HG02938 (cell line): ENCODE results near the gene SPACA4.

Experiments
- ATAC-seq: cut with Tn5 transposase; IDR thresholded peaks from one replicate; pipeline ENCODE4 v1.9.1; 2021; ENCODE audit warnings: mild to moderate bottlenecking, moderate library complexity; ENCODE audit not compliant: unreplicated experiment

SPACA4 gene

GRCh38 chr19:48596679-48597465 lies 9.7 kb upstream of the SPACA4 start:
- ATAC-seq = no peak

GRCh38 chr19:48598996-48599700 lies 7.4 kb upstream of the SPACA4 start:
- ATAC-seq = no peak

DNA sequence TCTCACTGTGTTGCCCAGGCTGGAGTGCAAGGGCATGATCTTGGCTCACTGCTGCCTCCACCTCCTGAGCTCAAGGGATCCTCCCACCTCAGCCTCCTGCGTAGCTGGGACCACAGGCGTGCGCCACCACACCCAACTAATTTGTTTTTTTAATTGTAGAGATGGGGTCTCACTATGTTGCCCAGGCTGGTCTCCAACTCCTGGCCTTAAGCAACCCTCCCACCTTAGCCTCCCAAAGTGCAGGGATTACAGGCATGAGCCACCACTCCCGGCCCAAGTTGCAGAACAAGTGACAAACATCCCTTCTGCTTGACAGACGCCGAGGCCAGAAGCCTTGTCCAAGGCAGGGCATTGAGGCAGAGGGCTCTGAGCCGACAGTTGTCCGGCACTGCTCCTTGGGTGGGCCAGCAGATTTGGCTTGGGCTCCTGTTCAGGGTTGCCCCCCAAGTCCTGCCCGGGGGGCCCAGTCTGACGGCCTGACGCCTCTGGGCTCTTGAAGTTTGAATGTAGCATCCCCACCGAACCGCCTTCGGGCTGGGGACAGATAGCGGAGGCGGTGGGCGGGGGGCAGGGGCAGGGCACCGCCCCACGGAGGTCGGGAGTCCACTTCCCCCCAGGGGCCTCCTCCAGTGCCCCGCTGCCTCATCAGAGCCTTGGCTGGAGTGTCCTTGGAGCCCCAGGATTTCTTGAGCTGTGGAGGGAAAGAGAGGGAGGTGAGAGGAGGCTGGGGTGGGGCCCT lies 5.7 kb upstream of the SPACA4 start:
- no peak for ATAC-seq

DNA sequence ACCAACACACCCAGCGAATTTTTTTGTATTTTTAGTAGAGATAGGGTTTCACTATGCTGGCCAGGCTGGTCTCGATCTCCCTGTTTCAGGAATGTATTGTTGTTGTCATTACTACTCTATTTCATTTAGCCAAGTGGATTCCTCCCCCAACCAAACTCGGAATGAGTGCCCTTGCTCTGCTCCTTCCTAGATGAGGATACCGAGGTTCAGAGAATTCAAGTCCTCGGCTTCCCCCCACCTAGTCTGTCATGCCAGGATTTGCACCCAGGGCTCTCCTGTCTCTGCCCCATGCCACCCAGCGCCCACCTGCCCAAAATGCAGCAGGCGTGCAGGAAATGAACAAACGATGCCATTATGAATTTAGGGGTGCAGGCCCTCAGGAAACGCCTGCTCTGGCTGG lies 3.5 kb upstream of the SPACA4 start:
- ATAC-seq = no peak

- ATAC-seq = no peak
These were observed 3.1 kb upstream of the SPACA4 start for GRCh38 chr19:48603449-48603848.

- ATAC-seq = no peak
These were observed 2.7 kb upstream of the SPACA4 start for GRCh38 chr19:48603850-48604249.

- ATAC-seq = no peak
These were observed 815 bp downstream of the SPACA4 start for GRCh38 chr19:48607359-48607755.

GRCh38 chr19:48608798-48609263 lies 2.3 kb downstream of the SPACA4 start:
- ATAC-seq = no peak

DNA sequence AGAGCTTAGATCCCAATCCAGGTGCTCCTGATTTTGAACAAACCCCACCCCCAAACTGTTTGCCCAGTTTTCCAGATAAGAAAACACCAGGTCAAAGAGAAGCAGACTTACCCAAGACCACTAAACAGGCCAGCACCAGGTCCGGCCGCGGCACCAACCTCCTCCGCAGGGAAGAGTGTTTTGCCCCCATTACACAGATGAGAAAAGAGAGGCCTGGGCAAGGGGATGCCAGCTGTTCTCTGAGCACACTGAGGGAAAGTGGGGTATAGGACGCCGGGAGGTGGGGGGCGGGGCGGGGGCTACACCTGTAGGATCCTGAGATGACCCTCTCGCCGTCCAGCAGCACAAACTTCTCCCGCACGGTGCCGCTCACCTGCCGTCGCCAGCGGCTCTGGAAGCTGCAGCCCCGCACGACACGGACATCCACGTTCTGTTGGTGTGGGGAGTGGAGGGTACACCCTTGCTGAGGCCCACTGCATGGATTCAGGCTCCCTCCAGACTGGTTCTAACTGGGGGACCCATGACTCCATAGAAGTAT lies 3.1 kb downstream of the SPACA4 start:
- ATAC-seq = no peak

GRCh38 chr19:48611872-48612271 lies 5.3 kb downstream of the SPACA4 start:
- ATAC-seq = no peak

GRCh38 chr19:48613024-48613851 lies 6.7 kb downstream of the SPACA4 start:
- no peak for ATAC-seq

DNA sequence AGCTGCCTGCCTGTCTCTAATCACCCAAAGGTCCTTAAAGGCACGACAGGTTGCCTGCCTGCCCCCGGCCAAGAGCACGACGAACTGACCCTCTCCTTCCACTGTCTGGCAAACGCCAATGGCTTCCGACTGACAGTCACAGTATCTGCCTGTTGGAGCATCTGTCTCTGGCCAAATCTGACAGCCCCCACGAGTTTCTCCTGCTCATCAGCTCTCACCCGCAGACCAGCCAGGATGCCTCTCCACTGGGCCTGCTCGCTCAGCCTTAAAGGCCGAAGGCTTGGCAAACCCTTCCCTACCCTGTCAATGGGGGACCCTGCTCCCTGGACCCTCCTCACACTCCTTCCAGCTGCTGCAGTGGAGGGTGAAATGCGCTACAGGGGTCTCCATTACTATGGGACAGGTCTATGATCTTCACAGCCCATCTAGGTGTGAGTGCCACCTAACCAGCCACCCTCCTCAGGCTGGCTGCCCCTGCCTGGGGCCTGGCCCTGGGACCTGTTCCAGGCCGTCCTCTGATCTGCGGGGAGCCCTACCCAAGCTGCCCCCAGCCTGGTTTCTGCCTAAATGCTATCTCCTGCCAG lies 7.4 kb downstream of the SPACA4 start:
- no peak for ATAC-seq

GRCh38 chr19:48614436-48615230 lies 8.1 kb downstream of the SPACA4 start, which contains the start of gene FAM83E:
FAM83E (minus strand) TSS chr19:48615076; CDS start chr19:48613372, 1,704 bp downstream.
- ATAC-seq = no peak

- ATAC-seq = no peak
These were observed 8.9 kb downstream of the SPACA4 start for GRCh38 chr19:48615231-48616040.

GRCh38 chr19:48616041-48616436 lies 9.5 kb downstream of the SPACA4 start:
- ATAC-seq = no peak

- ATAC-seq = no peak
These were observed 10.0 kb downstream of the SPACA4 start for GRCh38 chr19:48616491-48617056.

GRCh38 chr19:48617146-48617937 lies 10.8 kb downstream of the SPACA4 start:
- ATAC-seq = no peak
